ENCODE results near the gene SMIM5. TPM values are rescaled to one million over a fixed set of nuclear protein-coding genes. Genes with fewer than 3 reads are reported as not detected.

Gene SMIM5
- polyA plus RNA-seq, 1 donor from 2014 or later: 0.59 TPM

DNA sequence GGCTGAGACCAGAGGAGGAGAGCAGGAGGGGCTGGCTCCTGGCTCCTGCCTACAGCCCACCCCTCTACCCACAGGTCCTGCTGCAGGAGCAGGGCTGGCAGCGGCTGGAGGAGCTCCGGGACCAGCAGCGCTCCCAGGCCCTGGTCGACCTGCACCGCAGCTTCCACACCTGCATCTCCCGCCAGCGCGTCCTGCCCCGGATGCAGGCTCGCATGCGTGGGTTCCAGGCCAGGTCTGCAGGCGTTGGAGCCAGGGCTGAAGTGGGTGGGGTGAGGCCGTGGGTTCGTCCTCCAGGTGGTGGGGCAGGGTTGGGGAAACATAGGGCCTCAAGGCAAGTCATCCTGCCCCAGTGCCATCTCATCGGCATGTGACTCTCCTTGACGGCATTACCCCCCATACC, 27.4 kb upstream of the SMIM5 start:
- Histone ChIP-seq H3F3A (ENCODE audit: insufficient read depth, low read length, poor library complexity, severe bottlenecking) (no peaks in the 10 kb centered on the region), H3K9ac (ENCODE audit: low read length) (no peak overlapping the region), H3K4me3 (ENCODE audit: low read length) (no peak overlapping the region), H3K36me3 (ENCODE audit: insufficient read depth, low read length) (no peaks in the 10 kb centered on the region), H3K27ac (ENCODE audit: low read length) (no peak overlapping the region), H3K9me3 (ENCODE audit: low read length) (no peaks in the 10 kb centered on the region), H2AFZ (ENCODE audit: low read depth, low read length) (no peak overlapping the region), H3K4me2 (ENCODE audit: low read length) (no peak overlapping the region), H3K9me2 (ENCODE audit: insufficient read depth, low read length) (no peaks in the 10 kb centered on the region), H3K27me3 (ENCODE audit: insufficient read depth, low read depth, low read length) (no peaks in the 10 kb centered on the region), H3K79me2 (replicated peaks; ENCODE audit: insufficient read depth, low read length) (no peaks in the 10 kb centered on the region), H4K20me1 (ENCODE audit: insufficient read depth) (no peaks in the 10 kb centered on the region)
- TF ChIP-seq CTCF (IDR thresholded peaks at IDR 0.05; ENCODE audit: poor library complexity, severe bottlenecking): no peak
- TF ChIP-seq MXI1 (conservative IDR thresholded peaks at IDR 0.05; ENCODE audit: poor library complexity, severe bottlenecking): no peak
- TF ChIP-seq POLR2AphosphoS5 (IDR thresholded peaks at IDR 0.05): no peak
- TF ChIP-seq RAD21 (conservative IDR thresholded peaks at IDR 0.05): no peak
- TF ChIP-seq SMC3 (conservative IDR thresholded peaks at IDR 0.05; ENCODE audit: poor library complexity): no peak
- no peak for TF ChIP-seq EP300 (conservative IDR thresholded peaks at IDR 0.05; ENCODE audit: poor library complexity, severe bottlenecking)
- no peak for TF ChIP-seq TAF1 (IDR thresholded peaks at IDR 0.05; ENCODE audit: low read depth)
- TF ChIP-seq EZH2 (IDR thresholded peaks at IDR 0.05; ENCODE audit: borderline replicate concordance, insufficient read depth, low read length, poor library complexity, severe bottlenecking): no peak
- TF ChIP-seq, protein P1, sequence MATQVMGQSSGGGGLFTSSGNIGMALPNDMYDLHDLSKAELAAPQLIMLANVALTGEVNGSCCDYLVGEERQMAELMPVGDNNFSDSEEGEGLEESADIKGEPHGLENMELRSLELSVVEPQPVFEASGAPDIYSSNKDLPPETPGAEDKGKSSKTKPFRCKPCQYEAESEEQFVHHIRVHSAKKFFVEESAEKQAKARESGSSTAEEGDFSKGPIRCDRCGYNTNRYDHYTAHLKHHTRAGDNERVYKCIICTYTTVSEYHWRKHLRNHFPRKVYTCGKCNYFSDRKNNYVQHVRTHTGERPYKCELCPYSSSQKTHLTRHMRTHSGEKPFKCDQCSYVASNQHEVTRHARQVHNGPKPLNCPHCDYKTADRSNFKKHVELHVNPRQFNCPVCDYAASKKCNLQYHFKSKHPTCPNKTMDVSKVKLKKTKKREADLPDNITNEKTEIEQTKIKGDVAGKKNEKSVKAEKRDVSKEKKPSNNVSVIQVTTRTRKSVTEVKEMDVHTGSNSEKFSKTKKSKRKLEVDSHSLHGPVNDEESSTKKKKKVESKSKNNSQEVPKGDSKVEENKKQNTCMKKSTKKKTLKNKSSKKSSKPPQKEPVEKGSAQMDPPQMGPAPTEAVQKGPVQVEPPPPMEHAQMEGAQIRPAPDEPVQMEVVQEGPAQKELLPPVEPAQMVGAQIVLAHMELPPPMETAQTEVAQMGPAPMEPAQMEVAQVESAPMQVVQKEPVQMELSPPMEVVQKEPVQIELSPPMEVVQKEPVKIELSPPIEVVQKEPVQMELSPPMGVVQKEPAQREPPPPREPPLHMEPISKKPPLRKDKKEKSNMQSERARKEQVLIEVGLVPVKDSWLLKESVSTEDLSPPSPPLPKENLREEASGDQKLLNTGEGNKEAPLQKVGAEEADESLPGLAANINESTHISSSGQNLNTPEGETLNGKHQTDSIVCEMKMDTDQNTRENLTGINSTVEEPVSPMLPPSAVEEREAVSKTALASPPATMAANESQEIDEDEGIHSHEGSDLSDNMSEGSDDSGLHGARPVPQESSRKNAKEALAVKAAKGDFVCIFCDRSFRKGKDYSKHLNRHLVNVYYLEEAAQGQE (IDR thresholded peaks at IDR 0.05; ENCODE audit: borderline replicate concordance): no peak

GRCh38 chr17:75607086-75607485, 26.1 kb upstream of the SMIM5 start:
- Histone ChIP-seq H3K79me2 (replicated peaks; ENCODE audit: insufficient read depth, low read length) (no peaks in the 10 kb centered on the region), H3K9me2 (ENCODE audit: insufficient read depth, low read length) (no peaks in the 10 kb centered on the region), H3K36me3 (ENCODE audit: insufficient read depth, low read length) (no peaks in the 10 kb centered on the region), H3K4me2 (ENCODE audit: low read length) (no peak overlapping the region), H4K20me1 (ENCODE audit: insufficient read depth) (no peaks in the 10 kb centered on the region), H3K4me3 (ENCODE audit: low read length) (no peak overlapping the region), H3F3A (ENCODE audit: insufficient read depth, low read length, poor library complexity, severe bottlenecking) (no peaks in the 10 kb centered on the region), H3K27ac (ENCODE audit: low read length) (no peak overlapping the region), H3K9me3 (ENCODE audit: low read length) (no peaks in the 10 kb centered on the region), H3K9ac (ENCODE audit: low read length) (no peak overlapping the region), H2AFZ (ENCODE audit: low read depth, low read length) (no peak overlapping the region), H3K27me3 (ENCODE audit: insufficient read depth, low read depth, low read length) (no peaks in the 10 kb centered on the region)
- TF ChIP-seq EP300 (conservative IDR thresholded peaks at IDR 0.05; ENCODE audit: poor library complexity, severe bottlenecking) (no peak), EZH2 (IDR thresholded peaks at IDR 0.05; ENCODE audit: borderline replicate concordance, insufficient read depth, low read length, poor library complexity, severe bottlenecking) (no peak), POLR2AphosphoS5 (IDR thresholded peaks at IDR 0.05) (no peak), TAF1 (IDR thresholded peaks at IDR 0.05; ENCODE audit: low read depth) (no peak)
